A673 (cell line): Measurements from ENCODE around the gene PRKCA. TPM values are rescaled to one million over a fixed set of nuclear protein-coding genes. Genes with fewer than 3 reads are reported as not detected.

Experiments used
- BruUV-seq: library from RNA; stranded (reverse); fragments of 400-500 nt; replicated peaks from 2 replicates; lab custom pipeline; 2021; lab: Mats Ljungman, UMichigan
- CTCF ChIA-PET: fragments of 300-600 bp; sonication (Branson Sonifier 250); formaldehyde crosslinking; loops from one replicate; lab custom pipeline; 2022; ENCODE audit warnings: antibody characterized with exemption; lab: Charles Lee
- POLR2A ChIA-PET: fragments of 300-600 bp; sonication (Branson Sonifier 250); formaldehyde crosslinking; loops from one replicate; lab custom pipeline; 2022; ENCODE audit warnings: antibody characterized with exemption; ENCODE audit not compliant: low non-redundant PET; lab: Charles Lee
- DNase-seq: peaks from one replicate; pipeline ENCODE4 v3.0.0-alpha.2; 2015; ENCODE audit warnings: low spot score
- H3K27ac ChIP-seq: fragments of 200-600 bp; sonication (generic); 2 replicates; pipeline ENCODE4 v1.5.1; 2016; ENCODE audit warnings: mixed run types, low read depth, mild to moderate bottlenecking, mixed read lengths, antibody characterized with exemption, low read length; ENCODE audit not compliant: poor library complexity, severe bottlenecking
- H3K27me3 ChIP-seq: fragments of 200-600 bp; sonication (generic); replicated peaks from 2 replicates; pipeline ENCODE4 v1.6.1; 2017; ENCODE audit warnings: mixed run types, low read depth, mild to moderate bottlenecking, mixed read lengths, antibody characterized with exemption, low read length; ENCODE audit not compliant: insufficient read depth, poor library complexity
- H3K36me3 ChIP-seq: fragments of 200-600 bp; sonication (generic); 2 replicates; pipeline ENCODE4 v1.6.1; 2016; ENCODE audit warnings: mixed run types, mild to moderate bottlenecking, mixed read lengths, antibody characterized with exemption, low read length; ENCODE audit not compliant: insufficient read depth, poor library complexity, severe bottlenecking
- H3K4me1 ChIP-seq: fragments of 200-600 bp; sonication (generic); 2 replicates; pipeline ENCODE4 v1.6.1; 2017; ENCODE audit warnings: mixed run types, mild to moderate bottlenecking, mixed read lengths, antibody characterized with exemption, low read length; ENCODE audit not compliant: insufficient read depth, poor library complexity, severe bottlenecking
- H3K4me3 ChIP-seq: fragments of 200-600 bp; sonication (generic); 2 replicates; pipeline ENCODE4 v1.5.1; 2016; ENCODE audit warnings: low read depth, mixed run types, mild to moderate bottlenecking, mixed read lengths, low read length; ENCODE audit not compliant: poor library complexity, severe bottlenecking
- H3K9me3 ChIP-seq: fragments of 200-600 bp; sonication (generic); 2 replicates; pipeline ENCODE4 v1.6.1; 2016; ENCODE audit warnings: mixed run types, low read depth, mild to moderate bottlenecking, mixed read lengths, antibody characterized with exemption, low read length; ENCODE audit not compliant: poor library complexity, severe bottlenecking
- CTCF ChIP-seq: fragments of 300-800, 200-600 bp; sonication (generic); conservative IDR thresholded peaks from 2 replicates; pipeline ENCODE4 v1.5.1; 2017; ENCODE audit warnings: low read depth, mild to moderate bottlenecking, antibody characterized with exemption, low read length, moderate library complexity, mixed read lengths
- EZH2 ChIP-seq: fragments of 200-600 bp; sonication (generic); IDR thresholded peaks from 2 replicates; pipeline ENCODE4 v1.6.1; 2017; ENCODE audit warnings: borderline replicate concordance, low read depth, mild to moderate bottlenecking, mixed read lengths, antibody characterized with exemption, low read length; ENCODE audit not compliant: poor library complexity, severe bottlenecking
- intact Hi-C: fragments of 100-400 bp; cut with micrococcal nuclease; formaldehyde crosslinking; loops from one replicate; pipeline ENCODE4 v1.10.0; 2022; ENCODE audit not compliant: unreplicated experiment
- total RNA-seq: library from RNA; stranded (reverse); gene quantifications from 2 replicates; pipeline ENCODE4 v1.2.3, GENCODE V29; 2021

The PRKCA gene
- total RNA-seq, 1 experiment from 2014 or later = 16.3 TPM

GRCh38 chr17:66326476-66327047 is 24.1 kb downstream of the PRKCA start:
- Histone ChIP-seq H3K9me3 (peaks cover 6% of the 10 kb centered on the region), H3K27me3 (no peaks in the 10 kb centered on the region), H3K4me1 (peaks cover 15% of the 10 kb centered on the region), H3K36me3 (no peaks in the 10 kb centered on the region), H3K27ac (no peak overlapping the region), H3K4me3 (no peak overlapping the region)
- POLR2A ChIA-PET = no interaction called here
- no peak for TF ChIP-seq CTCF
- TF ChIP-seq EZH2 = no peak
- BruUV-seq = no TSS peak
- intact Hi-C loops = no loop called here
- CTCF ChIA-PET = interaction anchor here (0.6 kb wide), 1 partner anchor 774 kb away, joined by 3 read pairs; no protein-coding TSS in a partner anchor
- no peak for DNase-seq

- BruUV-seq = no TSS peak
- Histone ChIP-seq H3K4me1 (peaks cover 17% of the 10 kb centered on the region), H3K4me3 (no peak overlapping the region), H3K27ac (no peak overlapping the region), H3K9me3 (no peaks in the 10 kb centered on the region), H3K36me3 (no peaks in the 10 kb centered on the region), H3K27me3 (no peaks in the 10 kb centered on the region)
- intact Hi-C loops = no loop called here
- TF ChIP-seq CTCF = no peak
- no peak for TF ChIP-seq EZH2
- ChIA-PET POLR2A (no interaction called here), CTCF (no interaction called here)
- DNase-seq = peak; percentile 62
Measured at GRCh38 chr17:66330646-66331037, 28.2 kb downstream of the PRKCA start.

- Histone ChIP-seq H3K36me3 (no peaks in the 10 kb centered on the region), H3K4me3 (no peak overlapping the region), H3K9me3 (no peaks in the 10 kb centered on the region), H3K27ac (no peak overlapping the region), H3K4me1 (peaks cover 17% of the 10 kb centered on the region), H3K27me3 (no peaks in the 10 kb centered on the region)
- no peak for DNase-seq
- no TSS peak for BruUV-seq
- CTCF ChIA-PET = no interaction called here
- intact Hi-C loops = no loop called here
- POLR2A ChIA-PET = no interaction called here
- no peak for TF ChIP-seq CTCF
- no peak for TF ChIP-seq EZH2
Measured at GRCh38 chr17:66331038-66331816, 28.8 kb downstream of the PRKCA start.
